Measurements from ENCODE around the gene ZNF638.

Gene ZNF638

DNA sequence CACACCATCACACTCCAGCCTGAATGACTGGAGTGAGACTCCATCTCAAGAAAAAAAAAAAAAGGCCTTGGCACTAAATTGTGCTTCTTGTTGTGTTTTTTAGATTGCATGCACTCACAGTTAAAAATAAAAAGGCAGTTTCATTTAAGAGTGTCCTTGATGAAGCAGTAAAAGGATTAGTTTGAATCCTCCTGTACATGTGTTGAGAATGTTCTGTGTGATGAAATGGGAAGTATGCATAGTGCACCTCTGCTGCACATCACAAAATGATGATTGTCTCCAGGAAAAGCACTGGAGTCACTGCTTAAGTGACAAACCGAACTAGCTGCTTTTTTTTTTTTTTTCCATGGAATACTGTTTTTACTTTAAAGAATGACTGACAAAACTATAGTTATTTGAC, 144.9 kb downstream of the ZNF638 start:
- no peak for DNase-seq
- Histone ChIP-seq H3K4me3 (no peak overlapping the region), H3K4me1 (no peaks in the 10 kb centered on the region), H3K36me3 (no peaks in the 10 kb centered on the region), H3K9me3 (no peaks in the 10 kb centered on the region), H3K27ac (no peak overlapping the region), H3K27me3 (no peaks in the 10 kb centered on the region)
- TF ChIP-seq, protein P1, sequence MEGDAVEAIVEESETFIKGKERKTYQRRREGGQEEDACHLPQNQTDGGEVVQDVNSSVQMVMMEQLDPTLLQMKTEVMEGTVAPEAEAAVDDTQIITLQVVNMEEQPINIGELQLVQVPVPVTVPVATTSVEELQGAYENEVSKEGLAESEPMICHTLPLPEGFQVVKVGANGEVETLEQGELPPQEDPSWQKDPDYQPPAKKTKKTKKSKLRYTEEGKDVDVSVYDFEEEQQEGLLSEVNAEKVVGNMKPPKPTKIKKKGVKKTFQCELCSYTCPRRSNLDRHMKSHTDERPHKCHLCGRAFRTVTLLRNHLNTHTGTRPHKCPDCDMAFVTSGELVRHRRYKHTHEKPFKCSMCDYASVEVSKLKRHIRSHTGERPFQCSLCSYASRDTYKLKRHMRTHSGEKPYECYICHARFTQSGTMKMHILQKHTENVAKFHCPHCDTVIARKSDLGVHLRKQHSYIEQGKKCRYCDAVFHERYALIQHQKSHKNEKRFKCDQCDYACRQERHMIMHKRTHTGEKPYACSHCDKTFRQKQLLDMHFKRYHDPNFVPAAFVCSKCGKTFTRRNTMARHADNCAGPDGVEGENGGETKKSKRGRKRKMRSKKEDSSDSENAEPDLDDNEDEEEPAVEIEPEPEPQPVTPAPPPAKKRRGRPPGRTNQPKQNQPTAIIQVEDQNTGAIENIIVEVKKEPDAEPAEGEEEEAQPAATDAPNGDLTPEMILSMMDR (IDR thresholded peaks at IDR 0.05), result no peak
- intact Hi-C loops (cut with DNase I; ENCODE audit: low total_unique reads), result no loop called here

DNA sequence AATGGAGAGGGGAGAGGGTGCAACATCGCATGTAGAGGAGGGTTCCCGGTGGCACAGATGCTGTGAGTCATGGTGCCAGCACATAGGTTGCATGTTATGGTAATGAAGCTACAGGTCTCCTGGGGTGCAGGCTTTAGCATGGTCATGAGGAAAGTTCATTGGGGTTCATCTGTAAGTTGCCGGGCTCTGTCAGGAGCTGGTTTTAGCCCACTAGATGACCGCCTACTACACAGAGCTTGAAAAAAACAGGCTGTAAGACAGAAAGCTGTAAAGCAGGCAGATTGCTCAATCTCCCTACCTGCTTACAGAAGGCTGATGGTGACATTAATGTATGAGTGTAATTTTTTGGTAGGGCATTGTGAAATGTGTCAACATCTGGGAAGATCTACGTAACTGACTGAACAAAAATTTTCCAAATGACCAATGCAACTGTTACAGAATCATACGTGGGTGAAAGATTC, 145.7 kb downstream of the ZNF638 start:
- no peaks in the 10 kb centered on the region for H3K9me3 ChIP-seq
- H3K4me3 ChIP-seq, result no peak overlapping the region
- intact Hi-C loops (cut with DNase I; ENCODE audit: low total_unique reads), result no loop called here
- no peaks in the 10 kb centered on the region for H3K36me3 ChIP-seq
- H3K4me1 ChIP-seq, result no peaks in the 10 kb centered on the region
- no peak overlapping the region for H3K27ac ChIP-seq
- no peaks in the 10 kb centered on the region for H3K27me3 ChIP-seq
- TF ChIP-seq, protein P1 (IDR thresholded peaks at IDR 0.05), result no peak
- no peak for DNase-seq

DNA sequence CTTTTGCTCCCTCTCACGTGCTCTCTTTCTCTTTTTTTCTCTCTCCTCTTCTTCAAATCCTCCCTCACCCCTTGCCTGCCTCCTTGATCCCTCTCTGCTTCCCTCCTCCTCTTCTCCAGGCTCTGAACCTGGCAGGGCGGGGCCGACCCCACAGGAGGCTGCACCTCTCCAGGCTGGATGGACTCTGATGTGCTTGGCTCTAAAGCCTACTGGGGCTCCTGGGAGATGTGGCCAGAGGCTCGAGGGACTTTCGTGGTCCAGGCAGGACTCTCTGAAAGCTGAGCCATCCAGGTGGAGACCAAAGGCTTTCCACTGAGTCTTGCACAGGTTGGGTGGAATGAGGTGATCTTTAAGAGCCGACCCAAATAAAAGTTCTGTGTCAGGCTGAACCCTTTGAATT, 147.2 kb downstream of the ZNF638 start:
- no peak for DNase-seq
- TF ChIP-seq, protein P1 (IDR thresholded peaks at IDR 0.05), result no peak

GRCh38 chr2:71479261-71479660, 147.7 kb downstream of the ZNF638 start:
- no peaks in the 10 kb centered on the region for H3K9me3 ChIP-seq
- no peak for DNase-seq
- H3K36me3 ChIP-seq, result peaks cover 0 to 7% (median 0%) of the 10 kb centered on the region in 3 donors
- TF ChIP-seq, protein P1 (IDR thresholded peaks at IDR 0.05), result no peak
- intact Hi-C loops (cut with DNase I; ENCODE audit: low total_unique reads), result no loop called here
- no peaks in the 10 kb centered on the region for H3K27me3 ChIP-seq
- H3K4me3 ChIP-seq, result no peak overlapping the region
- no peaks in the 10 kb centered on the region for H3K4me1 ChIP-seq
- H3K27ac ChIP-seq, result no peak overlapping the region

More for the DNA sequence above, 147.2 kb downstream of the ZNF638 start:
- H3K36me3 ChIP-seq, result peaks cover 0 to 7% (median 0%) of the 10 kb centered on the region in 3 donors
- no peak overlapping the region for H3K27ac ChIP-seq
- H3K4me3 ChIP-seq, result no peak overlapping the region
- H3K27me3 ChIP-seq, result no peaks in the 10 kb centered on the region
- H3K4me1 ChIP-seq, result no peaks in the 10 kb centered on the region
- intact Hi-C loops (cut with DNase I; ENCODE audit: low total_unique reads), result no loop called here
- H3K9me3 ChIP-seq, result no peaks in the 10 kb centered on the region

GRCh38 chr2:71481111-71481510, 149.5 kb downstream of the ZNF638 start:
- TF ChIP-seq, protein P1 (IDR thresholded peaks at IDR 0.05), result no peak
- H3K36me3 ChIP-seq, result peaks cover 0 to 7% (median 0%) of the 10 kb centered on the region in 3 donors
- H3K4me1 ChIP-seq, result no peaks in the 10 kb centered on the region
- intact Hi-C loops (cut with DNase I; ENCODE audit: low total_unique reads), result no loop called here
- H3K27ac ChIP-seq, result no peak overlapping the region
- no peaks in the 10 kb centered on the region for H3K9me3 ChIP-seq
- no peaks in the 10 kb centered on the region for H3K27me3 ChIP-seq
- no peak overlapping the region for H3K4me3 ChIP-seq
- DNase-seq, result no peak

- Histone ChIP-seq H3K4me1 (no peaks in the 10 kb centered on the region), H3K4me3 (no peak overlapping the region), H3K9me3 (no peaks in the 10 kb centered on the region), H3K36me3 (peaks cover 0 to 7% (median 0%) of the 10 kb centered on the region in 3 donors), H3K27ac (no peak overlapping the region), H3K27me3 (no peaks in the 10 kb centered on the region)
- TF ChIP-seq, protein P1 (IDR thresholded peaks at IDR 0.05), result no peak
- intact Hi-C loops (cut with DNase I; ENCODE audit: low total_unique reads), result no loop called here
- no peak for DNase-seq
Measured at GRCh38 chr2:71482055-71482454, 150.5 kb downstream of the ZNF638 start.
